Measurements from ENCODE around the gene LMO1.

- TF ChIP-seq CTCF (IDR thresholded peaks at IDR 0.05): no peak
- TF ChIP-seq POLR2A (IDR thresholded peaks at IDR 0.05): no peak
Observed at GRCh38 chr11:8277691-8278090, 14.0 kb upstream of the LMO1 start.
